Upper lobe of right lung (tissue), 1 donor: ENCODE measurements around the gene ANO10. TPM values are rescaled to one million over a fixed set of nuclear protein-coding genes. Genes with fewer than 3 reads are reported as not detected.
"Not testable (repeated sequence)": the region's sequence is repeated elsewhere in the genome, so short reads cannot be mapped to it uniquely, and the experiment has no call there.

Experiments used
- ATAC-seq: fragments of 200-7000 bp; cut with Tn5 transposase; one replicate; pipeline ENCODE4 v1.9.1; 2020; ENCODE audit warnings: mild to moderate bottlenecking, moderate library complexity
- DNase-seq: peaks from one replicate; pipeline ENCODE4 v3.0.0-alpha.2; 2020
- H3K27ac ChIP-seq: fragments of 200-600 bp; one replicate; pipeline ENCODE4 v1.8.0; 2022
- H3K27me3 ChIP-seq: fragments of 200-600 bp; one replicate; pipeline ENCODE4 v1.8.0; 2022; ENCODE audit warnings: mild to moderate bottlenecking
- H3K36me3 ChIP-seq: fragments of 200-600 bp; one replicate; pipeline ENCODE4 v1.8.0; 2022
- H3K4me1 ChIP-seq: fragments of 200-600 bp; one replicate; pipeline ENCODE4 v1.8.0; 2022
- H3K4me3 ChIP-seq: fragments of 200-600 bp; one replicate; pipeline ENCODE4 v1.8.0; 2022; ENCODE audit warnings: mild to moderate bottlenecking
- H3K9me3 ChIP-seq: fragments of 200-600 bp; one replicate; pipeline ENCODE4 v1.8.0; 2022
- CTCF ChIP-seq: fragments of 200-600 bp; IDR thresholded peaks from one replicate; pipeline ENCODE4 v1.8.0; 2022; ENCODE audit warnings: antibody characterized with exemption
- intact Hi-C: fragments of 100-400 bp; cut with DNase I; formaldehyde crosslinking; loops from one replicate; pipeline ENCODE4 v1.11.0; 2022
- total RNA-seq: library from RNA; stranded (reverse); fragmentation: NEBNext Ultra II Directional; extraction: Animal tissue kit (Norgen Biotek cat#: 25700); gene quantifications from one replicate; pipeline ENCODE4 v1.2.1, GENCODE V29; 2021
- donor health status: DM: no; HTN: yes; CAD: no; lungs with severe emphysema.

The ANO10 gene
- total RNA-seq, 1 donor from 2014 or later: 30.6 TPM

- Histone ChIP-seq H3K9me3 (no peaks in the 10 kb centered on the region), H3K4me3 (no peak overlapping the region), H3K4me1 (no peaks in the 10 kb centered on the region), H3K27me3 (no peaks in the 10 kb centered on the region), H3K27ac (no peak overlapping the region), H3K36me3 (no peaks in the 10 kb centered on the region)
- DNase-seq (no peak), ATAC-seq (no peak)
- no peak for TF ChIP-seq CTCF
- intact Hi-C loops: no loop called here
Measured at GRCh38 chr3:43613976-43614375, 7.8 kb downstream of the ANO10 start.

- ATAC-seq (no peak), DNase-seq (no peak)
- intact Hi-C loops: no loop called here
- H3K9me3 ChIP-seq: no peaks in the 10 kb centered on the region
- no peaks in the 10 kb centered on the region for H3K36me3 ChIP-seq
- no peaks in the 10 kb centered on the region for H3K27me3 ChIP-seq
- no peaks in the 10 kb centered on the region for H3K4me1 ChIP-seq
- no peak overlapping the region for H3K4me3 ChIP-seq
- no peak for TF ChIP-seq CTCF
- H3K27ac ChIP-seq: no peak overlapping the region
Measured at GRCh38 chr3:43612419-43612818, 9.4 kb downstream of the ANO10 start.

- H3K4me3 ChIP-seq: no peak overlapping the region
- ATAC-seq (no peak), DNase-seq (no peak)
- intact Hi-C loops: no loop called here
- TF ChIP-seq CTCF: no peak
- H3K27me3 ChIP-seq: no peaks in the 10 kb centered on the region
- peaks cover 7% of the 10 kb centered on the region for H3K36me3 ChIP-seq
- H3K4me1 ChIP-seq: no peaks in the 10 kb centered on the region
- H3K9me3 ChIP-seq: no peaks in the 10 kb centered on the region
- no peak overlapping the region for H3K27ac ChIP-seq
Measured at GRCh38 chr3:43609406-43609805, 12.4 kb downstream of the ANO10 start.

GRCh38 chr3:43608751-43609150 is 13.1 kb downstream of the ANO10 start:
- intact Hi-C loops: no loop called here
- no peak for ATAC-seq
- Histone ChIP-seq H3K4me3 (no peak overlapping the region), H3K4me1 (no peaks in the 10 kb centered on the region), H3K27me3 (no peaks in the 10 kb centered on the region), H3K9me3 (no peaks in the 10 kb centered on the region), H3K27ac (no peak overlapping the region), H3K36me3 (peaks cover 9% of the 10 kb centered on the region)
- DNase-seq: no peak
- no peak for TF ChIP-seq CTCF

GRCh38 chr3:43606284-43606683 is 15.5 kb downstream of the ANO10 start:
- H3K4me3 ChIP-seq: no peak overlapping the region

GRCh38 chr3:43599959-43600358 is 21.9 kb downstream of the ANO10 start:
- H3K27me3 ChIP-seq, DNase-seq, H3K27ac ChIP-seq, intact Hi-C loops, H3K9me3 ChIP-seq, ATAC-seq, H3K4me1 ChIP-seq, H3K4me3 ChIP-seq: not testable (repeated sequence)
- H3K36me3 ChIP-seq: peaks cover 25% of the 10 kb centered on the region

More at GRCh38 chr3:43606284-43606683, 15.5 kb downstream of the ANO10 start:
- intact Hi-C loops: no loop called here
- no peak for DNase-seq
- no peak for TF ChIP-seq CTCF
- Histone ChIP-seq H3K4me1 (no peaks in the 10 kb centered on the region), H3K27me3 (no peaks in the 10 kb centered on the region), H3K9me3 (no peaks in the 10 kb centered on the region), H3K27ac (no peak overlapping the region), H3K36me3 (peaks cover 23% of the 10 kb centered on the region)
- ATAC-seq: no peak
